HCT116 (cell line): Measurements from ENCODE around the gene CYB5R3. TPM values are rescaled to one million over a fixed set of nuclear protein-coding genes. Genes with fewer than 3 reads are reported as not detected.

Source experiments
- ATAC-seq: fragments of 200-7000 bp; cut with Tn5 transposase; 2 replicates; pipeline ENCODE4 v1.9.1; 2020; ENCODE audit warnings: mild to moderate bottlenecking, moderate library complexity
- BruUV-seq: library from RNA; stranded (reverse); fragments of 400-500 nt; replicated peaks from 2 replicates; lab custom pipeline; 2021; lab: Mats Ljungman, UMichigan
- CTCF ChIA-PET: fragments of 300-600 bp; sonication (Branson Sonifier 250); formaldehyde crosslinking; loops from one replicate; lab custom pipeline; 2021; ENCODE audit warnings: antibody characterized with exemption; lab: Charles Lee
- POLR2A ChIA-PET: fragments of 300-600, 350-600 bp; sonication (Branson Sonifier 250); formaldehyde crosslinking; loops from one replicate; lab custom pipeline; 2021; ENCODE audit warnings: antibody characterized with exemption; lab: Charles Lee
- RAD21 ChIA-PET, 2 experiments: fragments of 300-600 bp; sonication (Branson Sonifier 250); formaldehyde crosslinking; loops; one replicate each; lab custom pipeline; 2023; ENCODE audit warnings: low total read pairs in 2 of 2; ENCODE audit not compliant: uncharacterized antibody in 2 of 2, unreplicated experiment in 2 of 2, low non-redundant PET in 1 of 2; lab: Charles Lee
- DNase-seq: peaks from one replicate; pipeline ENCODE4 v3.0.0-alpha.2; 2010; ENCODE audit warnings: low read depth, low spot score
- H2AFZ ChIP-seq: fragments of 200-600 bp; shearing (Covaris generic), sonication (generic); 2 replicates; pipeline ENCODE4 v1.6.1; 2017; ENCODE audit warnings: low read depth, mixed run types, mixed read lengths, antibody characterized with exemption, low read length; ENCODE audit not compliant: poor library complexity, severe bottlenecking
- H3K27ac ChIP-seq: 2 replicates; pipeline ENCODE4 v1.5.1; 2012; ENCODE audit warnings: low read depth, low read length
- H3K27me3 ChIP-seq: fragments of 200-600 bp; sonication (generic); 2 replicates; pipeline ENCODE4 v1.6.1; 2016; ENCODE audit warnings: mixed run types, low read length, mixed read lengths; ENCODE audit not compliant: insufficient read depth
- H3K36me3 ChIP-seq, 2 experiments: fragments of 200-500 bp in 1 of 2; fragments of 200-600 bp in 1 of 2; sonication (Bioruptor generic) in 1 of 2; sonication (generic) in 1 of 2; 2 replicates each; pipeline versions ENCODE4 v1.5.1 to v1.6.1; 2014 to 2016; ENCODE audit warnings: low read length in 2 of 2, inconsistent platforms in 1 of 2, mixed read lengths in 1 of 2, mixed run types in 1 of 2; ENCODE audit not compliant: insufficient read depth in 2 of 2, control insufficient read depth in 1 of 2
- H3K4me1 ChIP-seq, 2 experiments: fragments of 200-600 bp in 1 of 2; sonication (generic) in 1 of 2; 2 replicates each; pipeline versions ENCODE4 v1.5.1 to v1.6.1; 2012 to 2017; ENCODE audit warnings: low read length in 2 of 2, inconsistent platforms in 1 of 2, mild to moderate bottlenecking in 1 of 2, mixed read lengths in 1 of 2, mixed run types in 1 of 2, moderate library complexity in 1 of 2; ENCODE audit not compliant: insufficient read depth in 2 of 2, control insufficient read depth in 1 of 2
- H3K4me2 ChIP-seq: fragments of 200-600 bp; sonication (generic); 2 replicates; pipeline ENCODE4 v1.6.1; 2017; ENCODE audit warnings: mixed run types, low read length, mixed read lengths
- H3K4me3 ChIP-seq, 2 experiments: fragments of 200-600 bp in 1 of 2; sonication (generic) in 1 of 2; replicated peaks in 1 of 2; 2 replicates each; pipeline ENCODE4 v1.5.1; 2011 to 2016; ENCODE audit warnings: low read length in 2 of 2, control low read depth in 1 of 2, low read depth in 1 of 2, mild to moderate bottlenecking in 1 of 2, mixed read lengths in 1 of 2, mixed run types in 1 of 2
- H3K79me2 ChIP-seq: fragments of 200-600 bp; sonication (generic); 2 replicates; pipeline ENCODE4 v1.6.1; 2017; ENCODE audit warnings: mild to moderate bottlenecking, mixed run types, low read length, moderate library complexity, mixed read lengths; ENCODE audit not compliant: insufficient read depth
- H3K9ac ChIP-seq: fragments of 200-600 bp; sonication (generic); 2 replicates; pipeline ENCODE4 v1.6.1; 2016; ENCODE audit warnings: low read length, mixed read lengths
- H3K9me2 ChIP-seq: fragments of 200-600 bp; sonication (generic), shearing (Covaris generic); 2 replicates; pipeline ENCODE4 v1.6.1; 2017; ENCODE audit warnings: mixed run types, mild to moderate bottlenecking, moderate library complexity; ENCODE audit not compliant: insufficient read depth
- H3K9me3 ChIP-seq, 2 experiments: fragments of 200-500 bp in 1 of 2; fragments of 200-600 bp in 1 of 2; sonication (Bioruptor generic) in 1 of 2; sonication (generic) in 1 of 2; 2 replicates each; pipeline ENCODE4 v1.6.1; 2014 to 2017; ENCODE audit warnings: low read length in 2 of 2, mixed read lengths in 2 of 2, inconsistent platforms in 1 of 2, low read depth in 1 of 2, mild to moderate bottlenecking in 1 of 2, mixed run types in 1 of 2, moderate library complexity in 1 of 2; ENCODE audit not compliant: control insufficient read depth in 1 of 2, insufficient read depth in 1 of 2
- H4K20me1 ChIP-seq: fragments of 200-600 bp; sonication (generic), shearing (Covaris generic); 2 replicates; pipeline ENCODE4 v1.6.1; 2017; ENCODE audit warnings: mixed run types, mild to moderate bottlenecking, moderate library complexity; ENCODE audit not compliant: insufficient read depth
- EZH2phosphoT487 ChIP-seq: fragments of 200-600 bp; IDR thresholded peaks from 2 replicates; pipeline ENCODE4 v1.6.1; 2018; ENCODE audit warnings: antibody characterized with exemption, borderline replicate concordance
- FOSL1 ChIP-seq: IDR thresholded peaks from 2 replicates; pipeline ENCODE4 v1.6.1; 2012; ENCODE audit warnings: low read depth
- JUND ChIP-seq: IDR thresholded peaks from 2 replicates; pipeline ENCODE4 v1.6.1; 2012
- POLR2AphosphoS5 ChIP-seq: IDR thresholded peaks from 2 replicates; pipeline ENCODE4 v1.6.1; 2011; ENCODE audit warnings: mild to moderate bottlenecking, low read depth, low read length, moderate library complexity
- intact Hi-C: fragments of 100-400 bp; cut with micrococcal nuclease; formaldehyde crosslinking; loops from 2 replicates; pipeline ENCODE4 v1.10.0; 2022
- total RNA-seq: library from RNA; stranded (reverse); gene quantifications from one replicate; pipeline ENCODE4 v1.2.1, GENCODE V29; 2021; ENCODE audit not compliant: unreplicated experiment
- TF ChIP-seq, protein P1 (sequence below), 3 experiments: fragments of 200-600 bp in 1 of 3; sonication (generic) in 1 of 3; IDR thresholded peaks in 2 of 3; conservative IDR thresholded peaks in 1 of 3; 2 replicates each; pipeline ENCODE4 v1.5.1; 2012 to 2017; ENCODE audit warnings: low read depth in 2 of 3, low read length in 2 of 3, antibody characterized with exemption in 1 of 3, borderline replicate concordance in 1 of 3, control low read depth in 1 of 3, mild to moderate bottlenecking in 1 of 3, mixed read lengths in 1 of 3, mixed run types in 1 of 3, moderate library complexity in 1 of 3; ENCODE audit not compliant: insufficient read depth in 1 of 3

Gene CYB5R3
- total RNA-seq, 1 experiment from 2014 or later = 127 TPM

DNA sequence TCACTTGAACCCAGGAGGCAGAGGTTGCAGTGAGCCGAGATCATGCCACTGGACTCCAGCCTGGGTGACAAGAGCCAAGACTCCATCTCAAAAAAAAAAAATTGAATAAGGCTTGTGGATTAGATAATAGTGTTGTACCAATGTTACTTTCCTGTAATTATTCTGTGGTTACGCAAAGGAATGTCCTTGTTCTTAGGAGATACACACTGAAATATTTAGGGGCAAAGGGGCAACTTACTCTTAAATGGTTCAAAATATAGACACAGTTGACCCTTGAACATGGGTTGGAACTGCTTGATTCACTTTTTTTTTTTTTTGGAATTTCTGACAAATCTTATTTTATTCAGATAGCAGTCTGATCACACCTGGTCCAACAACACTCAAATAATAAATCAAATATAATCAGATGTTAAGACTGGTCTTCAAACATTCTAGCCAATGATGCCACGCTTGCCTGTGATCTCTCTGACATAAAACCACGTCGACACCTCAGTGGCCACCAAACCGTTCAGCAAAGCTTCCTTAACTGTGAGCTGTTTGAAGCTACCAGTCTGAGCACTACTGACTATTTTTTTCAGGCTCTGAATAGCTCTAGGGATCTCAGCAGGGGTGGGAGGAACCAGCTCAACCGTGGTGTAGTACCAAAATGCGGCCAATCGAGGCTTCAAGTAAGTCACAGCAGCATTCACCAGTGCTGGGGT, 9.5 kb downstream of the CYB5R3 start:
- H2AFZ ChIP-seq = no peak overlapping the region
- no TSS peak for BruUV-seq
- no peaks in the 10 kb centered on the region for H4K20me1 ChIP-seq
- CTCF ChIA-PET = no interaction called here
- POLR2A ChIA-PET = interaction anchor here (1.8 kb wide), 1 partner anchor 10 kb away, joined by 3 read pairs; the partner anchor contains the start of gene CYB5R3
- H3K4me2 ChIP-seq = no peak overlapping the region
- ATAC-seq = no peak
- intact Hi-C loops = loop anchor here (10.0 kb wide), 1 partner anchor 225 kb away; no protein-coding TSS in a partner anchor
- peaks cover 60% of the 10 kb centered on the region for H3K79me2 ChIP-seq
- no peaks in the 10 kb centered on the region for H3K36me3 ChIP-seq
- RAD21 ChIA-PET = no interaction called here
- no peak overlapping the region for H3K4me3 ChIP-seq
- H3K9me2 ChIP-seq = no peaks in the 10 kb centered on the region
- no peak for DNase-seq
- no peak overlapping the region for H3K9ac ChIP-seq
- no peak overlapping the region for H3K27ac ChIP-seq
- peaks cover 14 to 48% of the 10 kb centered on the region in 2 experiments for H3K4me1 ChIP-seq
- no peaks in the 10 kb centered on the region for H3K27me3 ChIP-seq
- TF ChIP-seq EZH2phosphoT487 = no peak
- TF ChIP-seq JUND = no peak
- TF ChIP-seq FOSL1 = no peak
- no peaks in the 10 kb centered on the region for H3K9me3 ChIP-seq

DNA sequence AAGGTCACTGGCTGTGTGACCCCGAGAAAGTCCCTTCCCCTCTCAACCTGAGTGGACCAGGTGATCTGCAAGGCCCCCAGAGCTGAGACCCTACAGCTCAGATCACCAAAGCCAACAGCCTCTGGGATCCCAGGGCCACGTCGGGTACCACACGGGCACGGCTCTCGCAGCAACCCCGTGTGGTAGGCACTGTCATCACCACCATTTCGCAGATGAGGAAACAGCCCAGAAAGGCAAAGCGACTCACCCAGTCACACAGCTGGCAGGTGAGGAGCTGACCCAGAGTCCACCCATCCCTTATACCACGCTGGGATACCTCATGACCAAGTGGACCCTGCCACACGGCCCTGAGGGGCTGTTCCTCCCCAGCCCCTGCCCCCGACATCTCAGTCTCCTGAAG, 11.6 kb downstream of the CYB5R3 start:
- Histone ChIP-seq H3K36me3 (0 out of 4 replicates have a peak, but pooled peaks cover 0 to 8% of the 10 kb centered on the region in 2 experiments), H3K27me3 (no peaks in the 10 kb centered on the region), H4K20me1 (no peaks in the 10 kb centered on the region), H3K4me1 (peaks cover 14 to 52% of the 10 kb centered on the region in 2 experiments), H3K9ac (peak overlapping the region; percentile 9; the same call in 1 of the 2 replicates), H3K27ac (peak overlapping the region; percentile 1; the same call in 1 of the 2 replicates), H3K4me3 (no peak overlapping the region), H3K4me2 (no peak overlapping the region; the same call in 1 of the 2 replicates), H3K9me2 (no peaks in the 10 kb centered on the region), H3K9me3 (no peaks in the 10 kb centered on the region), H3K79me2 (peaks cover 45% of the 10 kb centered on the region), H2AFZ (no peak overlapping the region)
- no peak for ATAC-seq
- no peak for TF ChIP-seq POLR2AphosphoS5
- TF ChIP-seq, protein P1, sequence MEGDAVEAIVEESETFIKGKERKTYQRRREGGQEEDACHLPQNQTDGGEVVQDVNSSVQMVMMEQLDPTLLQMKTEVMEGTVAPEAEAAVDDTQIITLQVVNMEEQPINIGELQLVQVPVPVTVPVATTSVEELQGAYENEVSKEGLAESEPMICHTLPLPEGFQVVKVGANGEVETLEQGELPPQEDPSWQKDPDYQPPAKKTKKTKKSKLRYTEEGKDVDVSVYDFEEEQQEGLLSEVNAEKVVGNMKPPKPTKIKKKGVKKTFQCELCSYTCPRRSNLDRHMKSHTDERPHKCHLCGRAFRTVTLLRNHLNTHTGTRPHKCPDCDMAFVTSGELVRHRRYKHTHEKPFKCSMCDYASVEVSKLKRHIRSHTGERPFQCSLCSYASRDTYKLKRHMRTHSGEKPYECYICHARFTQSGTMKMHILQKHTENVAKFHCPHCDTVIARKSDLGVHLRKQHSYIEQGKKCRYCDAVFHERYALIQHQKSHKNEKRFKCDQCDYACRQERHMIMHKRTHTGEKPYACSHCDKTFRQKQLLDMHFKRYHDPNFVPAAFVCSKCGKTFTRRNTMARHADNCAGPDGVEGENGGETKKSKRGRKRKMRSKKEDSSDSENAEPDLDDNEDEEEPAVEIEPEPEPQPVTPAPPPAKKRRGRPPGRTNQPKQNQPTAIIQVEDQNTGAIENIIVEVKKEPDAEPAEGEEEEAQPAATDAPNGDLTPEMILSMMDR (IDR thresholded peaks at IDR 0.05 in 2 of 3, conservative IDR thresholded peaks at IDR 0.05 in 1 of 3; ENCODE audit: borderline replicate concordance in 1 of 3, insufficient read depth in 1 of 3, low read depth in 2 of 3, low read length in 2 of 3) = 0 out of 6 replicates have a peak, but pooled peaks of 2 of the 3 experiments have one; percentile 13 to 22
- BruUV-seq = no TSS peak
- RAD21 ChIA-PET = no interaction called here
- POLR2A ChIA-PET = interaction anchor here (2.8 to 3.1 kb wide), 2 partner anchors 12 to 22 kb away, joined by 17 to 20 read pairs; partner anchors contain the start of genes CYB5R3 and POLDIP3
- CTCF ChIA-PET = no interaction called here
- intact Hi-C loops = loop anchor here (10.0 kb wide), 1 partner anchor 227 kb away; no protein-coding TSS in a partner anchor
- DNase-seq = no peak
